Measurements from ENCODE around the gene TCEA2.

Gene TCEA2

GRCh38 chr20:64035933-64036345, 27.1 kb upstream of the TCEA2 start, which contains the start of gene C20orf204:
TSS of gene C20orf204 (plus strand) at chr20:64036182. CDS start at chr20:64036324, 142 bp downstream.
- no peak for DNase-seq

GRCh38 chr20:64036346-64037198, 26.4 kb upstream of the TCEA2 start:
- no peak for DNase-seq

- no peak for DNase-seq
Measured at GRCh38 chr20:64037199-64037497, 25.9 kb upstream of the TCEA2 start.

- no peak for DNase-seq
Measured at GRCh38 chr20:64037498-64038213, 25.3 kb upstream of the TCEA2 start.

GRCh38 chr20:64038224-64038564, 24.8 kb upstream of the TCEA2 start:
- DNase-seq = no peak

- DNase-seq = peak; percentile 75 to 78
Measured at GRCh38 chr20:64038565-64039292, 24.3 kb upstream of the TCEA2 start.

- DNase-seq = no peak
Measured at GRCh38 chr20:64039293-64040160, 23.5 kb upstream of the TCEA2 start.

- DNase-seq = no peak
Measured at GRCh38 chr20:64040231-64041039, 22.6 kb upstream of the TCEA2 start.

GRCh38 chr20:64041040-64041780, 21.8 kb upstream of the TCEA2 start:
- no peak for DNase-seq

GRCh38 chr20:64041781-64042053, 21.3 kb upstream of the TCEA2 start:
- DNase-seq = no peak

- DNase-seq = no peak
Measured at GRCh38 chr20:64042054-64042781, 20.8 kb upstream of the TCEA2 start.

GRCh38 chr20:64043768-64044167, 19.2 kb upstream of the TCEA2 start:
- DNase-seq = no peak

- no peak for DNase-seq
Measured at GRCh38 chr20:64044484-64045247, 18.3 kb upstream of the TCEA2 start.

- DNase-seq = no peak
Measured at GRCh38 chr20:64045346-64046011, 17.5 kb upstream of the TCEA2 start.

- DNase-seq = no peak
Measured at GRCh38 chr20:64047046-64047389, 16.0 kb upstream of the TCEA2 start.

GRCh38 chr20:64047968-64048401, 15.0 kb upstream of the TCEA2 start:
- no peak for DNase-seq

- DNase-seq = no peak
Measured at GRCh38 chr20:64048402-64049044, 14.5 kb upstream of the TCEA2 start.

GRCh38 chr20:64049060-64049877, 13.7 kb upstream of the TCEA2 start, which contains the start of gene SOX18:
TSS of gene SOX18 (minus strand) at chr20:64049639. CDS start at chr20:64049516, 123 bp downstream.
- no peak for DNase-seq
